GM12873 (cell line): ENCODE data around the gene ATG5.
A peak's percentile ranks its signal among the peaks of the same experiment; 100 is the strongest.

Experiments used
- TF ChIP-seq, protein P1 (sequence below): IDR thresholded peaks from 2 replicates; pipeline ENCODE4 v1.5.1; 2012; ENCODE audit warnings: low read depth, mild to moderate bottlenecking, moderate library complexity, low read length, control low read depth; ENCODE audit not compliant: insufficient read depth; ENCODE audit errors: missing control alignments

Gene ATG5

DNA sequence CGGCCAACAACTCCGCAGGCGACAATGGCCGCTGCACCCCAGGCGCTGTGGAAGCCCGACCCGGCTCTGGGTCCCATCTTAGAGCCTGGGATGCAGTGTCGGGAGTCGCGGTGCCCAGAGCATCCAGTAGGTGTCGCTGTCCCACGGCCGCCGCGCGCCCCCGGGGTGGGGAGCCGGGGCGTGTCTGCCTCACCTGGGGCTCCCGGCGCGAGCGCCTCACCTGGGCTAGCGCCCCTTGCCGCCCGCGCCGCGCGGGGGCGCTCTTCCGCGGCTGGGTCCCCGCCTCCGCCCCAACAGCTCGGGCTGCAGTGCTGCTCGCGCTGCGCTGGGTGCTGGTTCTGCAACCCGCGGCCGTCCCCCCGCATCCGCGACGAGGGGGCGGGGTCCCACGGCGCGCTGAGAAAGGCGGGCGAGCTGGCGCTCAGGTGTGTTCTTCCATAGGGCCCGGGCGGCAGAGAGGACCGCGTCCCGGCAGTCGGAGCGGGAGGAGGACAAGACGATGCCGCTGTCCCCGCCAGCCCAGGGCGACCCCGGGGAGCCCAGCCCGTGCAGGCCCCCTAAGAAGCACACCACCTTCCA is 34.9 kb upstream of the ATG5 start, which contains the start of gene CRYBG1:
CRYBG1 (plus strand) TSS at position 308 of the 579 bp plus-strand sequence; CDS start at position 500, 192 bp downstream.
- TF ChIP-seq, protein P1, sequence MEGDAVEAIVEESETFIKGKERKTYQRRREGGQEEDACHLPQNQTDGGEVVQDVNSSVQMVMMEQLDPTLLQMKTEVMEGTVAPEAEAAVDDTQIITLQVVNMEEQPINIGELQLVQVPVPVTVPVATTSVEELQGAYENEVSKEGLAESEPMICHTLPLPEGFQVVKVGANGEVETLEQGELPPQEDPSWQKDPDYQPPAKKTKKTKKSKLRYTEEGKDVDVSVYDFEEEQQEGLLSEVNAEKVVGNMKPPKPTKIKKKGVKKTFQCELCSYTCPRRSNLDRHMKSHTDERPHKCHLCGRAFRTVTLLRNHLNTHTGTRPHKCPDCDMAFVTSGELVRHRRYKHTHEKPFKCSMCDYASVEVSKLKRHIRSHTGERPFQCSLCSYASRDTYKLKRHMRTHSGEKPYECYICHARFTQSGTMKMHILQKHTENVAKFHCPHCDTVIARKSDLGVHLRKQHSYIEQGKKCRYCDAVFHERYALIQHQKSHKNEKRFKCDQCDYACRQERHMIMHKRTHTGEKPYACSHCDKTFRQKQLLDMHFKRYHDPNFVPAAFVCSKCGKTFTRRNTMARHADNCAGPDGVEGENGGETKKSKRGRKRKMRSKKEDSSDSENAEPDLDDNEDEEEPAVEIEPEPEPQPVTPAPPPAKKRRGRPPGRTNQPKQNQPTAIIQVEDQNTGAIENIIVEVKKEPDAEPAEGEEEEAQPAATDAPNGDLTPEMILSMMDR = peak; percentile 84

DNA sequence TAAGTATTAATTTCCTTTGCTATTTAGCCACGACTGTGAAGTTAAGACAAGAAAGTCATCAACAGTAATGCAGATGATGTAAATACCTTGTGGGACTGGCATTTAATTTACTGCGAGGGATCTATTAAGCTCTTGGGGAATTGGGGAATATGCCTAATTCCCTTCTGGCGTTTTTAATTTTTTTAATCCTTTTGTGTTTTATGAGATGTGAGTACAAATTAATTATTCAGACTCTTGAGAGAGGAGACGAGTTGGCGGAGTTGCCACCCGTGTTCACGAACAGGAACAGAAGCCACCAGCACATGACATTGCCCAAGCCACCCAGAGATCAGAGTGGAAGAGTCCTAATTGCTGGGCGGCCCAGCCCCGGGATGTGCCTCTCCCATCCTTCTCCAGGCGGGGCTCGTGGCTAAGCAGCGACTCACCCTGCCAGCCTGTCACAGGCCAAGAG is 34.4 kb upstream of the ATG5 start:
- TF ChIP-seq, protein P1 = no peak

DNA sequence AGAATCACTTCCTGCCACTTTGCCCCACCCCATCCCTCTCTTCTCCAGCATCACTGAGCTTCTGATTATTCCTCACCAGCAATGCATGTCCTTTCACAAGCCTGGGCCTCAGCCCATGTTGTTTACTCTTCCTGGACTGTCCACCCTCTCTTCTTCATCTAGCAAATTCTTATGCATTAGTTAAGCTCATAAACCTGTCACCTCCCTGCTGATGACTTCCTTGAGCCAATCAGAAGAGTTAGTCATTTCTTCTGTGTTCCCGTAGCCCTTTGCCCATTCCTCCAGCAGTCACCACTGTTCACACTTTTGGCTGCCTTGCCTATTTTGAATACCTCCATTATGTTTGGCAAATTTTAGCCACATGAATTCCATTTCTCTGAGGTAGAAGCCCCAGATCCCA is 30.8 kb upstream of the ATG5 start:
- TF ChIP-seq, protein P1 = no peak

DNA sequence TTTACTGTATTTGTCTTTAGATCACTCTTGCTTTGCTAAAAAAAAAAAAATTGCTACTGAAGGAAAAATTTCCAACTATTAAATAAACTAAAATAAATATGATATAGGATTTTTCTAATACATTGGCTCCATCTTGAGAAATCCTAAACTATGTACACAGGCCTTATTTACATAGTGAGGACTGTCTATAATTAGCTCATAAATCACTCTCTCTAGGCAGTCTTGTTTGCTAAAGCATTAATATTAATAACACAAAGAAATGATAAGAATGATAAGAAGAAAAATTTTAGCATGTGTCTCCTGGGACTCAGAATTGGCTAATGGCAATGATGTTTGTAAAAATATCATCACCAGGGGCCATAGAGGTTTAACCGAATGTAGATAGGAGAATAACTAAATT is 21.7 kb upstream of the ATG5 start:
- TF ChIP-seq, protein P1 = no peak

DNA sequence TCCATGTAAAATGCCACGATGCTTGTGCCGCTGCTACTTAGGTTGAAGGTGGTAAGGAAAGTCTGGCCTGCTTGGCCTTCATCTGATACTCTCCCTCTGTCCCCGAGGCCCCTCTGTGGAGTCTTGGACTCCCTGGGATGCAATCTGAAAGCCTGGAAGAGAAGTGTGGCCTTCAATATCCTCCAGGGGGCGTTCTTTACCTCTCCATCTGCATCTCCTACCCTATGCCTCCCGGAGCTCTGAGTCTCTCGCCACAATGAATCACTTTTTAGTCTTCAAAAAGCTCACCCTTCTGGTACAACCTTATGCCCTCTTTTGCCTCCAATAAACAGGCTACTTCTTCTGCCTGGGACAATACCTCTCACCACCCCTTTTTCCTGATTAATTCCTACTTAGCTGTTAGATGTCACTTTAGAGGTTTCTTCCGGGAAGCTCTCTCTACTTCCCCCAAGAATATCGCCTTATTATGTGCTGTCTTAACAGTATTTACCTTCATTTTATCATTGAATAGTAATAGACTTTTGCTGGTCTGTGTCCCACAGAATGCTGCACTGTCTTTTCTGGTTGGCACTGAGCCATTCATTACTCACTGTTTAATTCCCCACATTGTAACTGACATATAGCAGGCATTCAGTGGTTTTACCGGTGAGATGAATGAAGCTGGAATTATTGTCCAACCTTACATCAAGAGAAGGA is 13.9 kb upstream of the ATG5 start:
- TF ChIP-seq, protein P1 = peak; percentile 87

DNA sequence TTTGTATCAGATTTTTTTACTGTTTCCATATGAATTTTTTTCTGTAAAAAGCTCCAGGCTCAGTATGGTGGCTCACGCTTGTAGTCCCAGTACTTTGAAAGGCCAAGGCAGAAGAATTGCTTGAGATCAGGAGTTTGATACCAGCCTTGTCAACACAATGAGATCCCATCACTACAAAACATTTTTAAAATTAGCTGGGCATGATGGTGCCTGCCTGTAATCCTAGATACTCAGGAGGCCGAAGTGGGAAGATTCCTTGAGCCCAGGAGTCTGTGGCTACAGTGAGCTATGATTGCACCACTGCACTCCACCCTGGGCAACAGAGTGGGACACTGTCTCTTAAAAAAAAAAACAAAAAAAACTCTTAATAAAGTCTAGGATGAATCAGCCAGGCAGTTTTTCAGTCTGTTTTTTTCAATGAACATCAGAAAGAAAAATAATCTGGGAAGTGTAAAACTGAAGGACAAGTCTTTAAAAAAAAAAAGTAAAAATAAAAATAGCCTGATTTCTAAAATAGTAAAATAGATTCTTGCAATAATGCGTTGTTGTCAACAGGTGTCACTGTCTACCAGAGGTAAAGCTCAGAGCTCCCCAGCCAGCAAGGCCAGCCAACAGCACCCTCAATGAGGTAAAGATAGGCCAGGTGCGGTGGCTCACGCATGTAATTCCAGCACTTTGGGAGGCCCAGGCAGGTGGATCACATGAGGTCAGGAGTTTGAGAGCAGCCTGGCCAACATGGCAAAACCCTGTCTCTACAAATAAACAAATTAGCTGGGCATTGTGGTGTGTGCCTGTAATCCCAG is 9.3 kb upstream of the ATG5 start:
- TF ChIP-seq, protein P1 = peak; percentile 56
